ENCODE results near the gene MLLT1.

DNA sequence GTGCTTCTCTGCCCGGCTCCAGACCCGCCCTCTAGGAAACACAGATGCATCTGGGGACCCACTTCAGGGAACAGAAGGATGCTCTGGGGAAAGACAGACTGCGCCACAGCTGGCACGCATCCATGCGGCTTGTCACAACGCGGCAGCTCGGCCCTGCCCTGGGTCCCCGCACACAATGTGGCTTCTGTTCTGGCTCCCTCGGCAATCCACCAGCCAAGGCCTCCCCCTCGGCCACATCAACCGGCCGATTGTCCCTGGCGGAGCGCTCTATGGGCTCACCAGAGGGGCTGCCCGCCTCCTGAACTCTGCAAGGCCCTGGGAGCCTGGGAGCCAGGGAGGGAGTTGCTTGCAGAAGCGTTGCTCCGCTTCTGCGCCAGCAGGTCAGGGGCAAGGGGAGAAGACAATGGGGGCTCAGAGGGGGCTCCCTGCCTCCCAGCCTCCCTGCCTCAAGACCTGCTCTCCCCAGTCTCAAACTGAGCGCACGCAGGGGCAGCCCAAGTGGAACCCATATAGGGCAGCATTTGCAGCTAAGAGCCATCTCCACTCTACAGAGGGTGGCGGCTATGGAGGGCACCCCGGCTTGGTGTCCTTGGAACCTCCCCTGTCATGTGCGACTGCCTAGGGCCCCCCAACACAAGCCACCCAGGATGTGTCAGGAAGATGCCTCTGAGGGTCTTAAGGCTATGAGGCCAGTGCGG is 37.9 kb downstream of the MLLT1 start:
- TF ChIP-seq EZH2 (IDR thresholded peaks at IDR 0.05; ENCODE audit: insufficient read depth, poor library complexity, severe bottlenecking) (no peak), EZH2phosphoT487 (IDR thresholded peaks at IDR 0.05; ENCODE audit: insufficient read depth, low read depth) (no peak)

Data from GM23248 (cell line).